Measurements from ENCODE around the gene PIP4K2C. TPM values are rescaled to one million over a fixed set of nuclear protein-coding genes. Genes with fewer than 3 reads are reported as not detected.
A peak's percentile ranks its signal among the peaks of the same experiment; 100 is the strongest.

PIP4K2C gene
- total and polyA plus RNA-seq, 2 donors (not counting 1 experiment from before 2014, with no cell fraction given): 11.9 to 24.3 TPM

- TF ChIP-seq CTCF (conservative IDR thresholded peaks at IDR 0.05 in 1 of 2, IDR thresholded peaks at IDR 0.05 in 1 of 2; ENCODE audit: low read depth in 1 of 2, low read length in 2 of 2): no peak
- TF ChIP-seq EZH2 (IDR thresholded peaks at IDR 0.05; ENCODE audit: low read length, missing control alignments): peak; percentile 61
- Histone ChIP-seq H3K4me3 (replicated peaks in 1 of 4; ENCODE audit: control extremely low read depth in 1 of 4, insufficient read depth in 1 of 4, low read depth in 3 of 4, low read length in 4 of 4) (peak overlapping the region in 2 of 4 experiments; percentile 29 to 64), H2AFZ (ENCODE audit: low read length) (no peak overlapping the region), H3K9ac (ENCODE audit: insufficient read depth, low read length) (no peak overlapping the region), H3K4me1 (ENCODE audit: control insufficient read depth, extremely low read depth, insufficient read depth, low read length) (peaks cover 9% of the 10 kb centered on the region), H4K20me1 (ENCODE audit: control insufficient read depth, extremely low read depth, insufficient read depth, low read length) (no peaks in the 10 kb centered on the region), H3K9me3 (ENCODE audit: control insufficient read depth, insufficient read depth, low read depth, low read length) (no peaks in the 10 kb centered on the region), H3K27me3 (ENCODE audit: control insufficient read depth, insufficient read depth, low read length) (peaks cover 16% of the 10 kb centered on the region), H3K27ac (ENCODE audit: insufficient read depth, low read length) (no peak overlapping the region), H3K79me2 (ENCODE audit: control insufficient read depth, insufficient read depth, low read length) (peaks cover 22% of the 10 kb centered on the region), H3K4me2 (ENCODE audit: extremely low read depth, insufficient read depth, low read length) (no peak overlapping the region), H3K36me3 (ENCODE audit: control insufficient read depth, insufficient read depth, low read length) (peaks cover 1% of the 10 kb centered on the region)
- DNase-seq (ENCODE audit: low read depth in 2 of 2): no peak
Measured at GRCh38 chr12:57549203-57549908, 41.6 kb upstream of the PIP4K2C start.

- Histone ChIP-seq H3K79me2 (ENCODE audit: control insufficient read depth, insufficient read depth, low read length) (peaks cover 17% of the 10 kb centered on the region), H3K9me3 (ENCODE audit: control insufficient read depth, insufficient read depth, low read depth, low read length) (no peaks in the 10 kb centered on the region), H3K27me3 (ENCODE audit: control insufficient read depth, insufficient read depth, low read length) (peaks cover 16% of the 10 kb centered on the region), H4K20me1 (ENCODE audit: control insufficient read depth, extremely low read depth, insufficient read depth, low read length) (no peaks in the 10 kb centered on the region), H3K4me1 (ENCODE audit: control insufficient read depth, extremely low read depth, insufficient read depth, low read length) (peaks cover 9% of the 10 kb centered on the region), H3K4me2 (ENCODE audit: extremely low read depth, insufficient read depth, low read length) (peak within 1 kb of the TSS; percentile 44), H3K9ac (ENCODE audit: insufficient read depth, low read length) (no peak within 1 kb of the TSS), H2AFZ (ENCODE audit: low read length) (peak within 1 kb of the TSS; percentile 40), H3K36me3 (ENCODE audit: control insufficient read depth, insufficient read depth, low read length) (peaks cover 1% of the 10 kb centered on the region), H3K27ac (ENCODE audit: insufficient read depth, low read length) (no peak within 1 kb of the TSS), H3K4me3 (replicated peaks in 1 of 4; ENCODE audit: control extremely low read depth in 1 of 4, insufficient read depth in 1 of 4, low read depth in 3 of 4, low read length in 4 of 4) (peak within 1 kb of the TSS; percentile 31 to 64 (median 40))
- peak in 1 of 2 donors; percentile 24 for DNase-seq (ENCODE audit: low read depth in 2 of 2)
- peak; percentile 29 for TF ChIP-seq EZH2 (IDR thresholded peaks at IDR 0.05; ENCODE audit: low read length, missing control alignments)
- TF ChIP-seq CTCF (conservative IDR thresholded peaks at IDR 0.05 in 1 of 2, IDR thresholded peaks at IDR 0.05 in 1 of 2; ENCODE audit: low read depth in 1 of 2, low read length in 2 of 2): no peak
Measured at GRCh38 chr12:57549909-57550640, 40.9 kb upstream of the PIP4K2C start, which contains the start of gene KIF5A. TSS of gene KIF5A (plus strand) at chr12:57550044. CDS start at chr12:57550272, 228 bp downstream.
